ENCODE measurements around the gene LIMK1.
"Not testable (repeated sequence)": the region's sequence is repeated elsewhere in the genome, so short reads cannot be mapped to it uniquely, and the experiment has no call there.

- TF ChIP-seq, protein P1, sequence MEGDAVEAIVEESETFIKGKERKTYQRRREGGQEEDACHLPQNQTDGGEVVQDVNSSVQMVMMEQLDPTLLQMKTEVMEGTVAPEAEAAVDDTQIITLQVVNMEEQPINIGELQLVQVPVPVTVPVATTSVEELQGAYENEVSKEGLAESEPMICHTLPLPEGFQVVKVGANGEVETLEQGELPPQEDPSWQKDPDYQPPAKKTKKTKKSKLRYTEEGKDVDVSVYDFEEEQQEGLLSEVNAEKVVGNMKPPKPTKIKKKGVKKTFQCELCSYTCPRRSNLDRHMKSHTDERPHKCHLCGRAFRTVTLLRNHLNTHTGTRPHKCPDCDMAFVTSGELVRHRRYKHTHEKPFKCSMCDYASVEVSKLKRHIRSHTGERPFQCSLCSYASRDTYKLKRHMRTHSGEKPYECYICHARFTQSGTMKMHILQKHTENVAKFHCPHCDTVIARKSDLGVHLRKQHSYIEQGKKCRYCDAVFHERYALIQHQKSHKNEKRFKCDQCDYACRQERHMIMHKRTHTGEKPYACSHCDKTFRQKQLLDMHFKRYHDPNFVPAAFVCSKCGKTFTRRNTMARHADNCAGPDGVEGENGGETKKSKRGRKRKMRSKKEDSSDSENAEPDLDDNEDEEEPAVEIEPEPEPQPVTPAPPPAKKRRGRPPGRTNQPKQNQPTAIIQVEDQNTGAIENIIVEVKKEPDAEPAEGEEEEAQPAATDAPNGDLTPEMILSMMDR (IDR thresholded peaks at IDR 0.05), result not testable (repeated sequence)
- TF ChIP-seq POLR2A (IDR thresholded peaks at IDR 0.05), result not testable (repeated sequence)
These were observed 83.7 kb downstream of the LIMK1 start for GRCh38 chr7:74167324-74167723.

All from breast epithelium (tissue), 3 donors.